K562 treated with DMSO at 1 percent for 12 hours (cell line): ENCODE results near the gene CCDC38. TPM values are rescaled to one million over a fixed set of nuclear protein-coding genes. Genes with fewer than 3 reads are reported as not detected.

Source experiments
- total RNA-seq: library from RNA; unstranded; fragments of 300-600 nt; gene quantifications from 2 replicates; pipeline ENCODE4 v1.2.3, GENCODE V29; 2022; ENCODE audit not compliant: insufficient read depth

Gene CCDC38
- not detected in 2 replicates for total RNA-seq

GRCh38 chr12:95942524-95943329 lies at the start of gene CCDC38:
Gene CCDC38 (minus strand): TSS chr12:95942614. CDS start chr12:95936509, 6,105 bp downstream.

DNA sequence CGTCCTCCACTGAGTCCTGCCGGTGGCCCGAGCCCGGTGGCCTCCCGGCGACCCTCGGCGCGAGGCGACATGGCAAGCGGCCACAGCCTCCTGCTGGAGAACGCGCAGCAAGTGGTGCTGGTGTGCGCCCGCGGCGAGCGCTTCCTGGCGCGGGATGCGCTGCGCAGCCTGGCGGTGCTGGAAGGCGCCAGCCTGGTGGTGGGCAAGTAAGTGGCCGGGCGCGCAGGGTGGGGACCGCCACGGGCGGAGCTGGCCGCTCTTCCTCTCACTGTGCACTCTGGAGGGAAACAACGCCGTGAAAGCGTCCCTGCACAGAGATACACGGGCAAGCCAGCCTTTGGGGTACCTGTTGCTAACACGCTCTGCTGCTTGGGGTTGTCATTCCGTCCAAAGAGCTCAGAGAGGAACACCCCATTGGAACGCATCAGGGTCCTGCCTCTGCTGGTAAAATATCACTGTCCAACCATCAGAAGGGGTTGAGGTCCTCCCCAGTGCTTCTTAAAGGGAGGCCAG lies 972 bp upstream of the CCDC38 start, which contains the start of gene AMDHD1:
AMDHD1 (plus strand) TSS at position 2 of the 513 bp plus-strand sequence; CDS start at position 70, 68 bp downstream.

GRCh38 chr12:95858451-95859343 lies 83.7 kb downstream of the CCDC38 start, which contains the start of gene SNRPF:
Gene SNRPF (plus strand): TSS chr12:95858952. CDS start chr12:95859074, 122 bp downstream.

Other genes starting within 250 kb of the CCDC38 start
- not detected in 2 replicates for gene NTN4, start 151.8 kb downstream of the CCDC38 start, total RNA-seq
- gene SNRPF, start 83.7 kb downstream of the CCDC38 start, total RNA-seq: 19.0 and 19.8 TPM in 2 replicates
- gene AMDHD1, start 717 bp upstream of the CCDC38 start, total RNA-seq: not detected in 2 replicates
- gene HAL, start 53.7 kb upstream of the CCDC38 start, total RNA-seq: not detected in 2 replicates
- gene LTA4H, start 93.0 kb upstream of the CCDC38 start, total RNA-seq: 41.5 and 68.5 TPM in 2 replicates